A673 (cell line): ENCODE results near the gene EIF3F. TPM values are rescaled to one million over a fixed set of nuclear protein-coding genes. Genes with fewer than 3 reads are reported as not detected.

Experiments
- BruUV-seq: library from RNA; stranded (reverse); fragments of 400-500 nt; replicated peaks from 2 replicates; lab custom pipeline; 2021; lab: Mats Ljungman, UMichigan
- CTCF ChIA-PET: fragments of 300-600 bp; sonication (Branson Sonifier 250); formaldehyde crosslinking; loops from one replicate; lab custom pipeline; 2022; ENCODE audit warnings: antibody characterized with exemption; lab: Charles Lee
- POLR2A ChIA-PET: fragments of 300-600 bp; sonication (Branson Sonifier 250); formaldehyde crosslinking; loops from one replicate; lab custom pipeline; 2022; ENCODE audit warnings: antibody characterized with exemption; ENCODE audit not compliant: low non-redundant PET; lab: Charles Lee
- DNase-seq: peaks from one replicate; pipeline ENCODE4 v3.0.0-alpha.2; 2015; ENCODE audit warnings: low spot score
- H3K27ac ChIP-seq: fragments of 200-600 bp; sonication (generic); 2 replicates; pipeline ENCODE4 v1.5.1; 2016; ENCODE audit warnings: mixed run types, low read depth, mild to moderate bottlenecking, mixed read lengths, antibody characterized with exemption, low read length; ENCODE audit not compliant: poor library complexity, severe bottlenecking
- H3K27me3 ChIP-seq: fragments of 200-600 bp; sonication (generic); replicated peaks from 2 replicates; pipeline ENCODE4 v1.6.1; 2017; ENCODE audit warnings: mixed run types, low read depth, mild to moderate bottlenecking, mixed read lengths, antibody characterized with exemption, low read length; ENCODE audit not compliant: insufficient read depth, poor library complexity
- H3K36me3 ChIP-seq: fragments of 200-600 bp; sonication (generic); 2 replicates; pipeline ENCODE4 v1.6.1; 2016; ENCODE audit warnings: mixed run types, mild to moderate bottlenecking, mixed read lengths, antibody characterized with exemption, low read length; ENCODE audit not compliant: insufficient read depth, poor library complexity, severe bottlenecking
- H3K4me1 ChIP-seq: fragments of 200-600 bp; sonication (generic); 2 replicates; pipeline ENCODE4 v1.6.1; 2017; ENCODE audit warnings: mixed run types, mild to moderate bottlenecking, mixed read lengths, antibody characterized with exemption, low read length; ENCODE audit not compliant: insufficient read depth, poor library complexity, severe bottlenecking
- H3K4me3 ChIP-seq: fragments of 200-600 bp; sonication (generic); 2 replicates; pipeline ENCODE4 v1.5.1; 2016; ENCODE audit warnings: low read depth, mixed run types, mild to moderate bottlenecking, mixed read lengths, low read length; ENCODE audit not compliant: poor library complexity, severe bottlenecking
- H3K9me3 ChIP-seq: fragments of 200-600 bp; sonication (generic); 2 replicates; pipeline ENCODE4 v1.6.1; 2016; ENCODE audit warnings: mixed run types, low read depth, mild to moderate bottlenecking, mixed read lengths, antibody characterized with exemption, low read length; ENCODE audit not compliant: poor library complexity, severe bottlenecking
- EZH2 ChIP-seq: fragments of 200-600 bp; sonication (generic); IDR thresholded peaks from 2 replicates; pipeline ENCODE4 v1.6.1; 2017; ENCODE audit warnings: borderline replicate concordance, low read depth, mild to moderate bottlenecking, mixed read lengths, antibody characterized with exemption, low read length; ENCODE audit not compliant: poor library complexity, severe bottlenecking
- intact Hi-C: fragments of 100-400 bp; cut with micrococcal nuclease; formaldehyde crosslinking; loops from one replicate; pipeline ENCODE4 v1.10.0; 2022; ENCODE audit not compliant: unreplicated experiment
- total RNA-seq: library from RNA; stranded (reverse); gene quantifications from 2 replicates; pipeline ENCODE4 v1.2.3, GENCODE V29; 2021
- TF ChIP-seq, protein P1 (sequence below): fragments of 300-800, 200-600 bp; sonication (generic); conservative IDR thresholded peaks from 2 replicates; pipeline ENCODE4 v1.5.1; 2017; ENCODE audit warnings: low read depth, mild to moderate bottlenecking, antibody characterized with exemption, low read length, moderate library complexity, mixed read lengths

The EIF3F gene
- total RNA-seq, 1 experiment from 2014 or later: 151 TPM

DNA sequence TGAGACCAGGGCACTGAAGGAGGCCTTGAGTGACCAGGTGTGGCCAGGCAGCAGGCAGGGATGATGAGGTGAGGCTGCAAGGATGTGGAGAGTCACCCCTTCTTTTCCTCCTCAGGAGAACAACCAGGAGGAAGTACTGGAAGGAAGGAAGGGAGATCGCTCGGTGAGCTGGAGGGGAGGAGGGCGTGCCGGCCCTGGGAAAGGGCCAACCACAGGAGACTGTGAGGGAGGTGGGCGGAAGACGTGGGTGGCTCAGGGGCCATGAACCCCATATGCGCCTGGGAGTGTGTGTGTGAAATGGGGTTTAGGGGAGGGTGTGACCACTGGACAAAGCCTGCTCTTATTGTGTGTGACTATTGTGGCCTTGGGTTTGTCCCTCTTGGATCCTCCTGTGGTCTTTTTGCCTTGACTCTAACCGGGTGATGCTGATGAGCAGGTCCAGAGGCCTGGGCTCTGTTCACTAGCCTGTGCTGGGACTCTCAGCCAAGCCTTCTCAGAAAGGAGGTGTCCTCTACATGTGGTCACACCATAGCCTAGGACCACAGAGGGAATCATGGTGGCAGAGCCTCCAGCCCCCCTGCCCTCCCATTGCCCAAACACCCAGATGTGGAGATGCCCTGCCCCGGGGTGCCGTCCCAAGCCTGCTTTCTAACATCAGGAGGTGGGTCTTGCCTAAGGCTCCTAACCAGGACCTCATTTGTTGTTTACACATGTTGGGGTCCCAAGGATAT, 52.6 kb downstream of the EIF3F start:
- TF ChIP-seq, protein P1, sequence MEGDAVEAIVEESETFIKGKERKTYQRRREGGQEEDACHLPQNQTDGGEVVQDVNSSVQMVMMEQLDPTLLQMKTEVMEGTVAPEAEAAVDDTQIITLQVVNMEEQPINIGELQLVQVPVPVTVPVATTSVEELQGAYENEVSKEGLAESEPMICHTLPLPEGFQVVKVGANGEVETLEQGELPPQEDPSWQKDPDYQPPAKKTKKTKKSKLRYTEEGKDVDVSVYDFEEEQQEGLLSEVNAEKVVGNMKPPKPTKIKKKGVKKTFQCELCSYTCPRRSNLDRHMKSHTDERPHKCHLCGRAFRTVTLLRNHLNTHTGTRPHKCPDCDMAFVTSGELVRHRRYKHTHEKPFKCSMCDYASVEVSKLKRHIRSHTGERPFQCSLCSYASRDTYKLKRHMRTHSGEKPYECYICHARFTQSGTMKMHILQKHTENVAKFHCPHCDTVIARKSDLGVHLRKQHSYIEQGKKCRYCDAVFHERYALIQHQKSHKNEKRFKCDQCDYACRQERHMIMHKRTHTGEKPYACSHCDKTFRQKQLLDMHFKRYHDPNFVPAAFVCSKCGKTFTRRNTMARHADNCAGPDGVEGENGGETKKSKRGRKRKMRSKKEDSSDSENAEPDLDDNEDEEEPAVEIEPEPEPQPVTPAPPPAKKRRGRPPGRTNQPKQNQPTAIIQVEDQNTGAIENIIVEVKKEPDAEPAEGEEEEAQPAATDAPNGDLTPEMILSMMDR: no peak
- TF ChIP-seq EZH2: no peak
- no peak overlapping the region for H3K27ac ChIP-seq
- no peaks in the 10 kb centered on the region for H3K9me3 ChIP-seq
- BruUV-seq: no TSS peak
- POLR2A ChIA-PET: no interaction called here
- peaks cover 9% of the 10 kb centered on the region for H3K27me3 ChIP-seq
- intact Hi-C loops: no loop called here
- H3K4me1 ChIP-seq: no peaks in the 10 kb centered on the region
- no peak overlapping the region for H3K4me3 ChIP-seq
- no peaks in the 10 kb centered on the region for H3K36me3 ChIP-seq
- no peak for DNase-seq
- CTCF ChIA-PET: no interaction called here

DNA sequence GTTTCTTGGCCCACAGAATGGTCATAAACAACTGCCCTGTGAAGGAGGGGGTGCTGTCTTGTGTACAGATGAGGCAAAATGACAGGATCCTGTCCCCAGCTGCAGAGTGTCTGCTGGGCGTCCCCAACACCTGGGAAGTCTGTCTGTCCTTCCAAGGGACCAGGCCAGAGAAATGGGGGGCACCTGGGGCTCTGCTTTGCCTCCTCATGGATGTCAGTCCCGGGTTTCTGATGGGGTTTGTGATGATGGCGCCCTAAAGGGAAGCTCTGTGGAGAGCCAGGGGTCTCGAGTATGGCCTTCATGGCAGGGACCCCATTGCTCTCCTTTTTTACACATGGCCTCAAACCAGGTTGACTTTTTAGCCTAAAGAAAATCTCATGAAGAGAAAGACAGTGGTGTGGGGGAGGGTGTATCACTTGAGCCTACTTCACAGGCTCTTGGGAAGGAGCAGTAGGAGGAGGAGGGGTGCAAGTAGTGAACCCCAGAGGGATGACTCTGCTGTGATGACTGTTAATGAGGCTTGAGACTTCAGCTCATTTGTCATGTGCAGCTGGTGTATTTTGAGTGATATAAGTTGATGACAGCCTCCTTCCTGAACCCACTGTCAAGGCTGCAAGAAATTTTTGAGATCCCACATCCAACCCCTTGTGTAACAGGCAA, 53.3 kb downstream of the EIF3F start:
- no TSS peak for BruUV-seq
- no peak for DNase-seq

DNA sequence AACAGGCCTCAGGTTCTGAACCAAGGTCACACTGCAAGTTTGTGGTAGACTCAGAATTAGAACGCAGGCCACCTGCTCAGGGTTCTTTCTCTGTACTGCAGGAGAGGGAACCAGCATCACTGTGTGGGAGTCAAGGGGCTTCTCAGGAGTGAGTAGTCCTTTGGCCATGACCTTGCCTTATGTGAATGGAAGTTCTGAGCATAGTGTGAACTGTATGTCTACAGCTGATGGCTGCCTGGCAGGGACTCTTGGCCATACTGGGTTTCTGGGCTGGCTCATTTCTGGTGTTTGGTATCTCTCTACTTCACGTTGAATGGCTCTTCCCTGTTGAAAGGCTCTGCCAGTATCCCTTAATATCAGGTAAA, 53.8 kb downstream of the EIF3F start:
- intact Hi-C loops: no loop called here
- CTCF ChIA-PET: no interaction called here
- BruUV-seq: no TSS peak
- Histone ChIP-seq H3K27me3 (peaks cover 17% of the 10 kb centered on the region), H3K9me3 (no peaks in the 10 kb centered on the region), H3K27ac (no peak overlapping the region), H3K4me3 (no peak overlapping the region), H3K4me1 (no peaks in the 10 kb centered on the region), H3K36me3 (no peaks in the 10 kb centered on the region)
- DNase-seq: no peak
- TF ChIP-seq, protein P1: no peak
- no peak for TF ChIP-seq EZH2
- POLR2A ChIA-PET: no interaction called here

More for the DNA sequence above, 53.3 kb downstream of the EIF3F start:
- no peaks in the 10 kb centered on the region for H3K36me3 ChIP-seq
- H3K4me1 ChIP-seq: no peaks in the 10 kb centered on the region
- no peaks in the 10 kb centered on the region for H3K9me3 ChIP-seq
- no peak overlapping the region for H3K27ac ChIP-seq
- ChIA-PET POLR2A (no interaction called here), CTCF (no interaction called here)
- TF ChIP-seq, protein P1: no peak
- TF ChIP-seq EZH2: no peak
- peaks cover 14% of the 10 kb centered on the region for H3K27me3 ChIP-seq
- no peak overlapping the region for H3K4me3 ChIP-seq
- intact Hi-C loops: no loop called here
